ENCODE data around the gene CHRM5.

Gene CHRM5

DNA sequence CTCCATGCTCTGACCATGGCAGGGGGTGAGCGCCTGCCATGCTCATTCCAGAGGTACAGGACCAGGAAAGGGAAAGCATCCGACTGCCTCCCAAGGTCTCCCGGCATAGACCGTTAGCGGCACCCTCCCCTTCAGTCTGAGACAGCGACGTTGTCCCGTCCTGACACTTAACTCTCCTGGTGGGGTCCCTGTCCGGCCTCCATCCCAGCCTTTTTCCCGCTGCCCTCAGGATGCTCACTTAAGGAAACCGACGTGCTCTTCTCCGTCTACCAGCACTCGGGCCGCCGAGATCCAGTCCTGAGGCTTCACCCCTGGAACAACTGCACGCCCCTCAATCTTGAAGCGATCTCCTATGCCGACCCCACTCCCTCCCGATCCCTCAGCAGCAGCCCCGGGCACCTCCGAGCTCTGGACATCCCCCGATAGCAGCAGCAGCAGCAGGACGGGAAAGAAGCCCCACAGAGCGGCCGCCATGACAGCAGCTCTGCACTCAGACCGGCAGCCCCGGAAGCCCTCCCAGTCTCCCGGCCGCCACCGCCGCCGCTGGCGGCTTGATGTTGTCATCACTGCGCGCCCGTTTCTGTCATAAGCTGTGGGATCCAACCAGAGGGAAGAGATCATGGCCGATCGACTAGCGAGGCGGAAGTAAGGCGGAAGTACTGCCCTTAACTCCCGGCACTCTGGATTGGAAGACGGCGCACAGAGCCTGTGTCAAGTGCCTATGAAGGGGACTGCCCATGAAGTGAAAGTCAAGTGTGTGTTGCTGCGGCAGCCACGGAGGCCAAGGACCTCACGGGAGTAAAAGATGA, 133.3 kb downstream of the CHRM5 start, which contains the start of the genes EMC7 and PGBD4:
Gene EMC7 (minus strand): TSS at position 497 of the 809 bp plus-strand sequence. CDS start 23 bp downstream, at position 474.
Gene PGBD4 (plus strand): TSS at position 718 of the 809 bp plus-strand sequence. CDS start 449 bp downstream, outside the sequence.
- DNase-seq (ENCODE audit: low spot score) = peak; percentile 99

DNA sequence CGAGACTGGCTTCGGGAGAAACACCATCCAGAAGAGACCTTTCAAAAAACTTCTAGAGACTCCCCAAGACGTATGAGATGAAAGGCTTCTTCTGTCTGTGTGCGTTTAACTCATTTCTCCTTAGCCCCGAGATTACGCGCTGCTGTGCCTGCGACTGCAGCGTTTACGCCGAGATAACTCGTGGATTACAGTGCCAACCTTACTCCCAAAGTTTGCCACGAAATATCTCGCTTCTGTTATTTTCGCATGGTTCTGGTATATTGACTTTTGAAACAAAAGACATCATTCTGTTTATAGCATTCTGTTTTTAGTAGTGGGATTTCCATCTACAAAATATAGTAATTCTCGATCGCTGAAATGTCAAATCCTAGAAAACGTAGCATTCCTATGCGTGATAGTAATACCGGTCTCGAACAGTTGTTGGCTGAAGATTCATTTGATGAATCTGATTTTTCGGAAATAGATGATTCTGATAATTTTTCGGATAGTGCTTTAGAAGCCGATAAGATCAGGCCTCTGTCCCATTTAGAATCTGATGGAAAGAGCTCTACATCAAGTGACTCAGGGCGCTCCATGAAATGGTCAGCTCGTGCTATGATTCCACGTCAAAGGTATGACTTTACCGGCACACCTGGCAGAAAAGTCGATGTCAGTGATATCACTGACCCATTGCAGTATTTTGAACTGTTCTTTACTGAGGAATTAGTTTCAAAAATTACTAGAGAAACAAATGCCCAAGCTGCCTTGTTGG, 134.1 kb downstream of the CHRM5 start:
- no peak for DNase-seq (ENCODE audit: low spot score)

DNA sequence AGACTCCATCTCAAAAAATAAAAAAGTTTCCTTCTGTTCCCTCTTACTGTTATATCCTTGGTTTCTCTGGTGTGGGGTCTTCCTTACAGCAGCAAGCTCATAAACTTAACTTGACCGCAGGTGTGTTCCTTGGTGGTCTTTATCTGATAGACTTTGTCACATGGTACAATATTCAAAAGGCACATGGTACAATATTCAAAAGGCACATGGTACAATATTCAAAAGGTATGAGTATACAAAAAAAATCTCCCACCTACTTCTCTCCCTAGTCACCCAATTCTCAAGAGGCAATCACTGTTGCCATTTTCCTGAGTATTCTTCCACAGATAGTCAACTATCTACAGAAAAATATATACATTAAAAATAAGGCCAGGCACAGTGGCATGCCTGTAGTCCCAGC, 138.1 kb downstream of the CHRM5 start:
- no peak for DNase-seq (ENCODE audit: low spot score)

DNA sequence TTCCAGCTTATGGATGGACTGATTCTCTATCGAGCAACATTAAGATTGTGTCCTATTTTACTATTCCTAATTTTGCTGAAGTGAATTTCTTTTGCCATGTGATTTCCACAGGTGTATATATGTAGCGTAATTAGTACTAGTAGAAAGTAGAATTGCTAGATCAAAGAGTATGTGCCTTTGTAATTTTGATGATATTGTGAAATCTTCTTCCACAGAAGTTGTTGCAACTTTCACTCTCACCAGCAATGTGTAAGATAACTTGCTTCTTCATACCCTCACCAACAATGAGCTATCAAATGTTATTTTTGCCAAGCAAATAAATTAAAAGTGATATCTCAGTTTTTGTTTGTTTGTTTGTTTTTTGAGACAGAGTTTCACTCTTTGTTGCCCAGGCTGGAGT, 139.0 kb downstream of the CHRM5 start:
- no peak for DNase-seq (ENCODE audit: low spot score)

DNA sequence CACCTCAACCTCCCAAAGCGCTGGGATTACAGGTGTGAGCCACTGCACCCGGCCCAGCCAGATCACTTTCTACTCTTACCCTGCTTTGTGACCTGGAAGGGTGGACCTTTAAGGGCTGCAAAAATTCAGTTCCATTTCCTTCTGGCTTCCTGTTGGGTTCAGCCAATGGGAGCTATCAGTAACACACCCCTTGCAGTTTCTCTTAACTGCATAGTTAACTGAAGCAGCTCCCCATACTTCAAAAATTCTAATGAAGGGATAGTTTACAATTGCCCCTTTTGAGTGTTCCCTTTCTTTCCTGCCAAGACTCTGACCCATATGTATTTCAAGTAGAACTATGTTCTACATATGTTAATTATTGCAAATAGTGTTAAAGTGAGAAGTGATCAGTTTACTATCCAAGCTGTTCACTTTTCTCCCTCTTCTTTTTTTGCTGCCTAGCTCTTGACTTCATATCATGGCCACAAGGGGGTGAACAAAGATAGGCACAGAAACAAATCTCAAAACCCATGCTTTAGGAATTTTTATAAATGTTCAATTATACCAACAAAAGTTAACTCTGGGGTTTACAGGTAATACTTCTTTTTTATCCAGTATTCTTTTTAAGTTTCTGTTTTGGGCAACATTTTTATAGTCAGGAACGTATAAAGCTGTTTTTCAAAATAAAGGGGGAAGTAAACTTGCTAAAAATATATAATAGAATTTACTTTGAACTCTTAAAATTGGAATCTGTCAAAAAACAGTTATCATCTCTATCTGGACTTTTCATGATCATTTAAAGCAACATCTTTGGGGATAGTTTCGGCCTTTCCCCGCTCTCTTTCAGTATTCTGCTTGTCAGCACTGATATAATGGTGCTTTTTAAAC, 141.7 kb downstream of the CHRM5 start:
- peak; percentile 47 for DNase-seq (ENCODE audit: low spot score)

DNA sequence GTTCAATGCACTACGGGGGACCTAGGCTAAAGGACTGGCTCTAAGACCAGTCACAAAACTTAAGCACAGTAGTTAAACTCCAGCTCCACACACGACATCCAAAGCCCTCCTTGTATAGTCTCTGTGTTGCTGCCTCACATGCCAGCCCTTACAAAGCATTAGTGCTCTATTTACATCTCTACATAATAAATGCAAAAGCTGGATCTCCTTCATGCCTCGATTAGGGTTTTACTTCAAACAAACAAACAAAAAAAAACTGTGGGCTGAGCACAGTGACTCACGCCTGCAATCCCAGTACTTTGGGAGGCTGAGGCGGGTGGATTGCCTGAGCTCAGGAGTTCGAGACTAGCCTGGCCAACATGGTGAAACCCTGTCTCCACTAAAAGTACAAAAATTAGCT, 143.2 kb downstream of the CHRM5 start:
- no peak for DNase-seq (ENCODE audit: low spot score)

DNA sequence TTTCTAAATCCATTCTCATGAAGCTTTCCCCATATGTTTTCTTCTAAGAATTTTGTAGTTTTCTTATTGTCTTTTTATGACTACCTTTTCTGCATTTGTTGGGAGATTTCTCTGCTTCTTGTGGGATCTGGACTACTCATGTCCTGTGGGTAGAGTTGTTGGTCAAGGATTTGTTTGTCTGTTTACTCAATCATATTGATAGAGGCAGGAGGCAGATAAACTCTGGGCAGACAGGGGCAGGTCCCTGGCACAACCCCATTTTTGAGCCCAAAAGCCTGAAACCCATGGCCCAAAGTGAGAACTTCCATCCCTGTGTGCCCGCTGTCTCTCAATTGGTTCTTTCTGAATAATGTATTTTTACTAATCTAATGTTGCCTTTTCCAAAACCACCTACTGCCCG, 145.9 kb downstream of the CHRM5 start:
- no peak for DNase-seq (ENCODE audit: low spot score)

DNA sequence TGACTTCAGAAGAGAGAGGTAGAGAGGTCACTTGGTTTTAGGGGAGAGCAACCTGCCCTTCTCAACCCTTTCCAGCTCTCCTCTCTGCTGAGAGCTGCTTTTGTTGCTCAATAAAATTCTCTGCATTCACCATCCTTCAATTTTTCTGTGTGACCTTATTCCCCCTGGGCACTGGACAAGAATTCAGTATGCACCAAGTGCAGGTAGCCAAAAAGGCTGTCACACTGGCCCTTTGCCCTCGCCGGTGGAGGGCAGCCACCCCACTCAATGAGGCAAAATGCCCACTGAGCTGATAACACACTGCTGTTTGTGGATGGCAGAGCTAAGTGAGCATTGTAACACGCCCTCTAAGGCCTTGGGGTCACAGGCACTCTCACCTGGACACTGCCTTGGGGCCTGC, 146.4 kb downstream of the CHRM5 start:
- DNase-seq (ENCODE audit: low spot score) = no peak

DNA sequence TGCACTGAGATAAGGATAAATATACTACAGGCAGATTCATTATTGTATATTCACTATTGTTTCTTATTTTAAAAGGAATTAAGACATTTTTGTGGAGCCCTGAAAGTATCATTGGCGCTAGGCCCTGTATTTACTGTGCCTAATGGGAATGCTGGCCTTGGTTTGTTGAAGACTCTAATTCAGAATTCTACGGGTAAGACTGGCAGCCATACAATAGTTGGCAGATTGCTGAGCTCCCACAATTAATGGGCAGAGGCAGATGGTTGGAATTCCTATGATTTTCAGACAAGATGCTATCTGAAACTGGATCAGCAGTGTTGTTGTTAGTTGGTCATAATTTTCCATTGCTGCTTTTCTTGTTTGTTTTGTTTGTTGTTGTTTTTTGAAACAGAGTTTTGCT, 148.3 kb downstream of the CHRM5 start:
- no peak for DNase-seq (ENCODE audit: low spot score)

All from LoVo (cell line).